HepG2 (cell line): ENCODE data around the gene UBXN2A. TPM values are rescaled to one million over a fixed set of nuclear protein-coding genes. Genes with fewer than 3 reads are reported as not detected.
A peak's percentile ranks its signal among the peaks of the same experiment; 100 is the strongest.

Experiments used
- ATAC-seq: fragments of 200-7000 bp; cut with Tn5 transposase; 3 replicates; pipeline ENCODE4 v1.9.1; 2020; ENCODE audit warnings: mild to moderate bottlenecking, moderate library complexity
- BruUV-seq: library from RNA; stranded (reverse); fragments of 400-500 nt; replicated peaks from 2 replicates; lab custom pipeline; 2021; lab: Mats Ljungman, UMichigan
- CTCF ChIA-PET: fragments of 300-600 bp; formaldehyde crosslinking; extraction: SDS; loops from one replicate; lab custom pipeline; 2021; ENCODE audit warnings: low total read pairs, inconsistent platforms, low intra/inter-chr PET ratio; lab: Yijun Ruan, JAX
- POLR2A ChIA-PET: fragments of 350-600 bp; sonication (Branson Sonifier 250); formaldehyde crosslinking; loops from one replicate; lab custom pipeline; 2020; ENCODE audit warnings: antibody characterized with exemption, inconsistent platforms; lab: Yijun Ruan, JAX
- DNase-seq: peaks from one replicate; pipeline ENCODE4 v3.0.0-alpha.2; 2015; ENCODE audit warnings: low spot score
- FAIRE-seq: peaks from 3 replicates; lab custom pipeline; 2011; peaks lifted over from hg19 to GRCh38; lab: Jason Lieb, UNC
- H2AFZ ChIP-seq: one replicate; pipeline ENCODE4 v1.6.1; 2011; ENCODE audit warnings: low read length, inconsistent platforms
- H3K27ac ChIP-seq: fragments of 300-600 bp; 3 replicates; pipeline ENCODE4 v1.8.0; 2011; ENCODE audit warnings: mixed run types, mild to moderate bottlenecking, mixed read lengths, low read length, inconsistent platforms; ENCODE audit not compliant: insufficient read depth; ENCODE audit errors: extremely low read length
- H3K27me3 ChIP-seq, 2 experiments: fragments of 200-600 bp in 1 of 2; 2 replicates in 1 of 2; 3 replicates in 1 of 2; pipeline versions ENCODE4 v1.6.0 to v1.8.0; 2011; ENCODE audit warnings: low read length in 2 of 2, mild to moderate bottlenecking in 2 of 2, moderate library complexity in 2 of 2, inconsistent platforms in 1 of 2; ENCODE audit not compliant: insufficient read depth in 2 of 2, control insufficient read depth in 1 of 2
- H3K36me3 ChIP-seq, 2 experiments: fragments of 200-600 bp in 1 of 2; replicated peaks in 1 of 2; 2 replicates in 1 of 2; 3 replicates in 1 of 2; pipeline versions ENCODE4 v1.5.1 to v1.8.0; 2011; ENCODE audit warnings: low read length in 2 of 2, inconsistent platforms in 1 of 2; ENCODE audit not compliant: insufficient read depth in 2 of 2, control insufficient read depth in 1 of 2
- H3K4me1 ChIP-seq: 2 replicates; pipeline ENCODE4 v1.5.1; 2012; ENCODE audit warnings: low read length, inconsistent platforms; ENCODE audit not compliant: insufficient read depth
- H3K4me2 ChIP-seq: 2 replicates; pipeline ENCODE4 v1.6.0; 2011; ENCODE audit warnings: low read depth, low read length, inconsistent platforms
- H3K4me3 ChIP-seq, 3 experiments: fragments of 200-600 bp in 1 of 3; sonication (generic), shearing (Covaris generic) in 1 of 3; replicated peaks in 1 of 3; 2 replicates each; pipeline ENCODE4 v1.5.1; 2011 to 2016; ENCODE audit warnings: low read length in 3 of 3, inconsistent platforms in 2 of 3, low read depth in 2 of 3, mild to moderate bottlenecking in 2 of 3, control low read depth in 1 of 3, mixed read lengths in 1 of 3; ENCODE audit not compliant: insufficient read depth in 1 of 3
- H3K79me2 ChIP-seq: one replicate; pipeline ENCODE4 v1.6.1; 2011; ENCODE audit warnings: low read length, inconsistent platforms; ENCODE audit not compliant: insufficient read depth
- H3K9ac ChIP-seq: 2 replicates; pipeline ENCODE4 v1.6.0; 2011; ENCODE audit warnings: mild to moderate bottlenecking, low read depth, low read length, inconsistent platforms; ENCODE audit not compliant: insufficient read depth
- H3K9me3 ChIP-seq: 2 replicates; pipeline ENCODE4 v1.5.1; 2012; ENCODE audit warnings: mild to moderate bottlenecking, low read length
- H4K20me1 ChIP-seq: 2 replicates; pipeline ENCODE4 v1.6.0; 2011; ENCODE audit warnings: inconsistent platforms, mild to moderate bottlenecking, low read length, moderate library complexity; ENCODE audit not compliant: insufficient read depth
- DPF2 ChIP-seq: sonication (generic); formaldehyde crosslinking; IDR thresholded peaks from 2 replicates; pipeline ENCODE4 v1.4.0; 2020; ENCODE audit warnings: mild to moderate bottlenecking, low read depth, missing genetic modification reagents, borderline replicate concordance
- IRX3 ChIP-seq: sonication (generic); formaldehyde crosslinking; IDR thresholded peaks from 2 replicates; pipeline ENCODE4 v1.8.1; 2023; ENCODE audit warnings: mild to moderate bottlenecking, low read depth, missing genetic modification reagents, borderline replicate concordance
- KAT8 ChIP-seq: IDR thresholded peaks from 2 replicates; pipeline ENCODE4 v1.6.1; 2016; ENCODE audit warnings: missing genetic modification reagents, missing compliant biosample characterization
- MAZ ChIP-seq, 2 experiments: sonication (generic) in 1 of 2; formaldehyde crosslinking in 1 of 2; IDR thresholded peaks; 2 replicates each; pipeline versions ENCODE4 v1.5.0 to v1.6.1; 2012 to 2020; ENCODE audit warnings: low read depth in 2 of 2, mild to moderate bottlenecking in 2 of 2, borderline replicate concordance in 1 of 2, improper control_type of control experiment in 1 of 2, low read length in 1 of 2, missing genetic modification reagents in 1 of 2, moderate library complexity in 1 of 2
- MED1 ChIP-seq: sonication (generic); formaldehyde crosslinking; IDR thresholded peaks from 2 replicates; pipeline ENCODE4 v1.4.0; 2020; ENCODE audit warnings: missing genetic modification reagents
- MLLT10 ChIP-seq: sonication (generic); formaldehyde crosslinking; IDR thresholded peaks from 2 replicates; pipeline ENCODE4 v1.4.0; 2020; ENCODE audit warnings: missing genetic modification reagents
- MYPOP ChIP-seq: sonication (generic); formaldehyde crosslinking; IDR thresholded peaks from 2 replicates; pipeline ENCODE4 v1.8.1; 2023; ENCODE audit warnings: mild to moderate bottlenecking, moderate library complexity, missing genetic modification reagents
- MZF1 ChIP-seq: sonication (generic); formaldehyde crosslinking; IDR thresholded peaks from 2 replicates; pipeline ENCODE4 v1.8.1; 2023; ENCODE audit warnings: mild to moderate bottlenecking, missing genetic modification reagents, borderline replicate concordance
- NR2F6 ChIP-seq, 2 experiments: IDR thresholded peaks; 2 replicates each; pipeline ENCODE4 v1.6.1; 2016; ENCODE audit warnings: antibody characterized with exemption in 1 of 2, mild to moderate bottlenecking in 1 of 2
- RELA ChIP-seq: sonication (generic); formaldehyde crosslinking; IDR thresholded peaks from 2 replicates; pipeline ENCODE4 v1.4.0; 2020; ENCODE audit warnings: missing genetic modification reagents
- RFX5 ChIP-seq: IDR thresholded peaks from 2 replicates; pipeline ENCODE4 v1.6.1; 2011; ENCODE audit warnings: low read depth, low read length, improper control_type of control experiment
- RXRB ChIP-seq: IDR thresholded peaks from 2 replicates; pipeline ENCODE4 v1.6.1; 2016; ENCODE audit warnings: borderline replicate concordance, missing genetic modification reagents, missing compliant biosample characterization
- SNAPC2 ChIP-seq: sonication (generic); formaldehyde crosslinking; IDR thresholded peaks from 2 replicates; pipeline ENCODE4 v1.8.1; 2022; ENCODE audit warnings: mild to moderate bottlenecking, missing genetic modification reagents
- SRY ChIP-seq: sonication (generic); formaldehyde crosslinking; IDR thresholded peaks from 2 replicates; pipeline ENCODE4 v1.8.0; 2022; ENCODE audit warnings: mild to moderate bottlenecking, missing genetic modification reagents
- UBTF ChIP-seq: sonication (generic); formaldehyde crosslinking; IDR thresholded peaks from 2 replicates; pipeline ENCODE4 v1.4.0; 2020; ENCODE audit warnings: mild to moderate bottlenecking, missing genetic modification reagents
- XRCC5 ChIP-seq: fragments of 200-400 bp; formaldehyde crosslinking; optimal IDR thresholded peaks from 2 replicates; pipeline ENCODE3; 2017; ENCODE audit warnings: mild to moderate bottlenecking, low read length
- ZNF543 ChIP-seq: sonication (generic); formaldehyde crosslinking; IDR thresholded peaks from 2 replicates; pipeline ENCODE4 v1.4.0; 2020; ENCODE audit warnings: mild to moderate bottlenecking, missing genetic modification reagents
- WGBS: methylation state at CpG from one replicate; pipeline ENCODE4 v1.1.6; 2017; ENCODE audit warnings: low lambda C conversion rate; 5-methylcytosine and 5-hydroxymethylcytosine counted together
- in situ Hi-C: cut with HindIII; loops from 2 replicates; pipeline ENCODE4 v1.10.0; 2017; ENCODE audit warnings: low pct_unique_long_range_greater_than_20kb; ENCODE audit not compliant: extremely low pct_ligation_motif_present
- intact Hi-C: fragments of 100-400 bp; cut with micrococcal nuclease; formaldehyde crosslinking; loops from one replicate; pipeline ENCODE4 v1.10.0; 2022; ENCODE audit not compliant: unreplicated experiment
- polyA plus RNA-seq, 8 experiments: library from polyadenylated mRNA; depleted of rRNA in 3 of 8; stranded (reverse) in 7 of 8; unstranded in 1 of 8; fragments of >200 nt; fragmentation: Illumina TruSeq in 4 of 8; extraction: Trizol in 4 of 8; gene quantifications; 2 replicates each; pipeline versions ENCODE4 v1.2.1 to v1.2.3, GENCODE V29; 2011 to 2016; ENCODE audit warnings: low read depth in 4 of 8, missing spikeins in 1 of 8, mixed read lengths in 1 of 8; ENCODE audit not compliant: insufficient read depth in 1 of 8
- total RNA-seq, 5 experiments: library from RNA; depleted of rRNA; stranded (reverse); fragments of >200 nt; fragmentation: Illumina TruSeq; extraction: Trizol; gene quantifications; 2 replicates each; pipeline ENCODE4 v1.2.3, GENCODE V29; 2016; ENCODE audit warnings: low read depth in 1 of 5

Gene UBXN2A
- total and polyA plus RNA-seq, 2 of the 13 experiments (the other 11 are each of a cell fraction or from before 2014, with no cell fraction given) = 8.3 to 20.9 TPM

- TF ChIP-seq XRCC5 = peak; percentile 89
- TF ChIP-seq RFX5 = no peak
Measured at GRCh38 chr2:24024018-24024417, 83.8 kb downstream of the UBXN2A start (continued).

GRCh38 chr2:24024996-24025663 is 84.9 kb downstream of the UBXN2A start:
- DNase-seq (no peak), FAIRE-seq (no peak), ATAC-seq (no peak)
- WGBS = 93% methylated on average over 17 of the region's 17 CpGs
- H3K9me3 ChIP-seq = no peaks in the 10 kb centered on the region
- H3K9ac ChIP-seq = no peak overlapping the region
- no peaks in the 10 kb centered on the region for H4K20me1 ChIP-seq
- no TSS peak for BruUV-seq
- ChIA-PET POLR2A (interaction anchor here (1.4 to 5.2 kb wide), 6 partner anchors 9 to 98 kb away, joined by 4 to 20 read pairs (median 13); partner anchors contain the start of genes ATAD2B, TP53I3 and WDCP), CTCF (interaction anchor here (1.4 kb wide), 1 partner anchor 37 kb away, joined by 5 read pairs; no protein-coding TSS in a partner anchor)
- H3K4me1 ChIP-seq = peaks cover 37% of the 10 kb centered on the region
- in situ Hi-C loops = loop anchor here (5.0 to 10.0 kb wide), 2 partner anchors 37 to 140 kb away; no protein-coding TSS in a partner anchor
- H3K4me3 ChIP-seq = no peak overlapping the region
- no peaks in the 10 kb centered on the region for H3K27me3 ChIP-seq
- no peak overlapping the region for H2AFZ ChIP-seq
- H3K36me3 ChIP-seq = peaks cover 17 to 35% of the 10 kb centered on the region in 2 experiments
- intact Hi-C loops = loop anchor here (1.0 kb wide), 2 partner anchors 37 to 98 kb away; partner anchors contain the start of gene ATAD2B
- H3K4me2 ChIP-seq = no peak overlapping the region
- H3K27ac ChIP-seq = no peak overlapping the region
- H3K79me2 ChIP-seq = no peaks in the 10 kb centered on the region
- TF ChIP-seq MED1 (CRISPR knock-in tag) (no peak), MLLT10 (CRISPR knock-in tag) (no peak), MAZ (IDR thresholded peaks at IDR 0.05; ENCODE audit: borderline replicate concordance, low read depth, low read length) (no peak), MAZ (CRISPR knock-in tag; IDR thresholded peaks at IDR 0.05; ENCODE audit: low read depth) (no peak), DPF2 (CRISPR knock-in tag) (no peak), KAT8 (no peak), SNAPC2 (CRISPR knock-in tag) (no peak), UBTF (CRISPR knock-in tag) (no peak), SRY (CRISPR knock-in tag) (no peak), IRX3 (CRISPR knock-in tag) (no peak), RXRB (CRISPR knock-in tag) (no peak), ZNF543 (no peak), MYPOP (no peak), MZF1 (no peak), RELA (CRISPR knock-in tag) (no peak), NR2F6 (IDR thresholded peaks at IDR 0.05) (no peak), NR2F6 (CRISPR knock-in tag; IDR thresholded peaks at IDR 0.05) (no peak)
